ENCODE data around the gene POLR3C. TPM values are rescaled to one million over a fixed set of nuclear protein-coding genes. Genes with fewer than 3 reads are reported as not detected.
"Not testable (repeated sequence)": the region's sequence is repeated elsewhere in the genome, so short reads cannot be mapped to it uniquely, and the experiment has no call there.

The POLR3C gene
- total RNA-seq, 1 donor from 2014 or later = 49.2 TPM

DNA sequence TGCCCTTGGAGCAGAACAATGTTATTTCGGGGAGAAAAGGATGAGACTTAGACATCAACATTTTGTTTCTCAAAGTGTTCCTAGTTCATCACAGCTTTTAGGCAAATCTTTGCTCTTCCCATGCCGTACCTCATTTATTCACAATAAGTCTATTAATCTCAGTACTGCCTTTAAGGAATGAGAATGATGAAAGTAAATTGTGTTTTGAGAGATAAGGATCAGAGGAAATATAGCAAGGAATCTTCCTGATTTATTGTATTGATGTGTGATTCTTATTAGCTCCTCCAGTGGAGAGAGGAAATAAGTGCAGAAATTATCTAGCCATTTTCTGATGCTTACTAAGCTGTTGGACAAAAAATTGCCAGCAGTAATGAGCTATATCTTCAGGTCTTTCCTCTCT lies 2.0 kb downstream of the POLR3C start:
- TF ChIP-seq CTCF (conservative IDR thresholded peaks at IDR 0.05; ENCODE audit: low read depth, low read length) = no peak
- no peak overlapping the region for H3K4me3 ChIP-seq (ENCODE audit: low read depth, low read length)
- DNase-seq (ENCODE audit: low read depth) = no peak

DNA sequence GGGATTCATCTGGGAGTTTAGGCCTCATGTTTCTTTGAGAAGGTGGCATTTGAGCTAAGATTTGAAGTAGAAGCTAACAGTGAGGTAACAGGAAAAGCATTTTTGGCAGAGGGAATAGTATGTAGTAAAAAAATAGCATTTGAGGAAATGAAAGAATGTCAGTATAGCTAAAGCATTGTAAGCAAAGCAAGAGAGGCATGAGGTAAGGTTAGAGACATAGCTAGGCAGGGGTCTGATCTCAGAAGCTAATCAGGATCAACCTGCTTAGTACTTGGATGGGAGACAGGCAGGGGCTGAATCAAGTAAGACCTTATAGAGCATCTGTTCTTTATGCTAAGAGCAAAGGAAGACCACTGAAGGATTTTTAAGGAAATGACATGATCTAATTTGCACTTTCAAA lies 4.0 kb downstream of the POLR3C start:
- H3K4me3 ChIP-seq (ENCODE audit: low read depth, low read length) = no peak overlapping the region
- DNase-seq (ENCODE audit: low read depth) = no peak
- no peak for TF ChIP-seq CTCF (conservative IDR thresholded peaks at IDR 0.05; ENCODE audit: low read depth, low read length)

GRCh38 chr1:145828367-145829026 lies 4.5 kb downstream of the POLR3C start:
- DNase-seq (ENCODE audit: low read depth) = no peak
- no peak overlapping the region for H3K4me3 ChIP-seq (ENCODE audit: low read depth, low read length)
- TF ChIP-seq CTCF (conservative IDR thresholded peaks at IDR 0.05; ENCODE audit: low read depth, low read length) = no peak

- H3K4me3 ChIP-seq (ENCODE audit: low read depth, low read length); DNase-seq (ENCODE audit: low read depth): not testable (repeated sequence)
Observed at GRCh38 chr1:145830810-145831209, 6.8 kb downstream of the POLR3C start.

DNA sequence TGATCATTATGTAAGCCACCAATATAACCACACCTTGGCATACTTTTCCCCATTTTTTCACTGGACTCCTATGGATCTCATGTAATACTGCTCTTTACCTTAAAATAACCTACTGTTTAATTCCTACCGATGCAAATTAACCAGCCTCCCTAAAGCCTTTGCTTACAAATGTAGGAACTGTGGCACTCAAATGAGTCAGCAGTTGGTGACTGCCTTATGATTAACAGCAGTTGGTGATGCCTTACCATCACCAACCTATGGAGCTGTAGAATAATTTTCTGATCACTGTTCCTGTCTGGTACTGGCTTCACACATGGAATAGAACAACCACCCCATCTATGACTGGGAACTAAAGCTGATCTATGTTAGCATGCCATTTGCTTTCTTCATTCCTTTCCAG lies 13.7 kb downstream of the POLR3C start:
- no peak for TF ChIP-seq CTCF (conservative IDR thresholded peaks at IDR 0.05; ENCODE audit: low read depth, low read length)
- no peak overlapping the region for H3K4me3 ChIP-seq (ENCODE audit: low read depth, low read length)
- no peak for DNase-seq (ENCODE audit: low read depth)

DNA sequence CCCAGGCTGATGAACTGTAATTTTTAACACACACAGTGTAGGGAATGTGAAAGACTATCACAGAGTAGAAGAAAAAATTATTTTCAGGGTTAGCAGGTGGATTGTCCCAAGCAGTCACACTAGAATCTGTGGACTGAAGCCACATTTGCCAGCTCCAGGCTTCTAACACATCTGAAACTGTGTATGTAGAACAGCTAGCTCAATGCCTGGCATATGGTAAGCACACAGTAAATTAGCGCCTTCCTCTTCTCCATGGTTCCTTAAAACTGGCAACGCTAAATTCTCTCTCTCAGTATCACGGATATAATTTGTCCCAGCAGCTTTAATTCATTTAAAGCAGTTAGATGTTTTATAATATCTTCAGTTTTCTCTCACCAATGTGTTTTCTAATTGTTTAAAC lies 19.0 kb downstream of the POLR3C start:
- DNase-seq (ENCODE audit: low read depth) = no peak
- TF ChIP-seq CTCF (conservative IDR thresholded peaks at IDR 0.05; ENCODE audit: low read depth, low read length) = no peak

GRCh38 chr1:145845144-145845513 lies 21.1 kb downstream of the POLR3C start:
- TF ChIP-seq CTCF (conservative IDR thresholded peaks at IDR 0.05; ENCODE audit: low read depth, low read length) = no peak

More for the DNA sequence above, 19.0 kb downstream of the POLR3C start:
- H3K4me3 ChIP-seq (ENCODE audit: low read depth, low read length) = no peak overlapping the region

More at GRCh38 chr1:145845144-145845513, 21.1 kb downstream of the POLR3C start:
- DNase-seq (ENCODE audit: low read depth) = no peak
- peak overlapping the region; percentile 68 for H3K4me3 ChIP-seq (ENCODE audit: low read depth, low read length)

Data from epithelial cell of proximal tubule (primary cell).